Calu3 (cell line): ENCODE results near the gene ANG. TPM values are rescaled to one million over a fixed set of nuclear protein-coding genes. Genes with fewer than 3 reads are reported as not detected.

ENCODE experiments used
- BruUV-seq: library from RNA; stranded (reverse); fragments of 400-500 nt; replicated peaks from 2 replicates; lab custom pipeline; 2021; lab: Mats Ljungman, UMichigan
- CTCF ChIA-PET: fragments of 300-600 bp; sonication (Branson Sonifier 250); formaldehyde crosslinking; loops from one replicate; lab custom pipeline; 2022; ENCODE audit warnings: antibody characterized with exemption; lab: Charles Lee
- DNase-seq: peaks from one replicate; pipeline ENCODE4 v3.0.0; 2022
- H3K27ac Mint-ChIP-seq: one replicate; pipeline ENCODE4 v1.8.0; 2022; ENCODE audit warnings: mixed read lengths; ENCODE audit not compliant: unreplicated experiment
- H3K27me3 Mint-ChIP-seq: one replicate; pipeline ENCODE4 v1.8.0; 2022; ENCODE audit warnings: mixed read lengths; ENCODE audit not compliant: unreplicated experiment
- H3K36me3 Mint-ChIP-seq: one replicate; pipeline ENCODE4 v1.8.0; 2022; ENCODE audit warnings: mild to moderate bottlenecking, moderate library complexity, mixed read lengths; ENCODE audit not compliant: insufficient read depth, unreplicated experiment
- H3K4me1 Mint-ChIP-seq: one replicate; pipeline ENCODE4 v1.8.0; 2022; ENCODE audit warnings: mild to moderate bottlenecking, low read depth, mixed read lengths; ENCODE audit not compliant: unreplicated experiment
- H3K4me3 Mint-ChIP-seq: one replicate; pipeline ENCODE4 v1.8.0; 2022; ENCODE audit warnings: mild to moderate bottlenecking, low read depth, moderate library complexity, mixed read lengths; ENCODE audit not compliant: unreplicated experiment
- H3K9me3 Mint-ChIP-seq: one replicate; pipeline ENCODE4 v1.8.0; 2022; ENCODE audit warnings: low read depth, mixed read lengths; ENCODE audit not compliant: unreplicated experiment
- intact Hi-C: fragments of 100-400 bp; cut with micrococcal nuclease; formaldehyde crosslinking; loops from one replicate; pipeline ENCODE4 v1.10.0; 2022; ENCODE audit not compliant: unreplicated experiment
- total RNA-seq: library from RNA; stranded (reverse); gene quantifications from 2 replicates; pipeline ENCODE4 v1.2.3, GENCODE V29; 2022
- TF ChIP-seq, protein P1 (sequence below): fragments of 200-600 bp; IDR thresholded peaks from one replicate; pipeline ENCODE4 v1.8.0; 2022; ENCODE audit warnings: antibody characterized with exemption; ENCODE audit not compliant: unreplicated experiment

ANG gene
- total RNA-seq, 1 experiment from 2014 or later: 4.4 TPM

DNA sequence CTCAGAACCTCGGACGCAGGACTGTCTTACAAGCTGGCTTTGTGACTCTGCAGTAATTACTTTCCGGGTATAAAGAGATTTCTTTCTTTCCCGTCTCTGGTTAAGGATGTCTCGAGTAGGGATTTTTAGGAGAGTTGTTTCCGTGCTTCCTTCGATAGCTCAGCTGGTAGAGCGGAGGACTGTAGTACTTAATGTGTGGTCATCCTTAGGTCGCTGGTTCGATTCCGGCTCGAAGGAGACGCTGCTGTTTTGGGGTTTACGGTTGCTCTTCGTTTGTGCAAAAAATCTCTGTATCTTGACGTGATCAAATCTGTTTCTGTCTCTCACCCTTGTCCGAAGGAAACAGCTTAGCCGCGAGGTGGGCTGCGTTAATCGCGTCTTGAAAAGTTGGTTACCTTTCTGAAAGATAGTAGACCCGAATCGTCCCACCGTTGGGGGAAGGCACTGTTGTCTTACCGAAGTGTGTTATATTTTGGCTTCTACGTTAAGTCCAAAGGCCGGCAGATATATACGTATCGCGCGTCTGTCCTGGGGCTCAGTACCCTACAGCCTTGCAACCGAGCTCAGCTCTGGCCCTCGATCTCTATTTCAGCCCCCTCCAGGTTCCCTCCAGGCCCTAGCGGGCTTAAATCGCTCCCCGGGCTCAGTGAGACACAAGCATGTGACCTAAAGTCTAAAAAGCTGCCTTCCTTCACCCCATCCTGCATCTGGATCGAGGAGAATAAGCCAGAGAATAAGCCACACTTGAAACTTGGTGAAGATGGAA lies 5.3 kb upstream of the ANG start:
- H3K4me3 Mint-ChIP-seq: no peak overlapping the region
- peaks cover 40% of the 10 kb centered on the region for H3K4me1 Mint-ChIP-seq
- intact Hi-C loops: loop anchor here (2.0 to 5.0 kb wide), 5 partner anchors 51 to 351 kb away; partner anchors contain the start of gene CCNB1IP1
- CTCF ChIA-PET: interaction anchor here (0.7 to 2.2 kb wide), 3 partner anchors 51 to 266 kb away, joined by 3 to 12 read pairs (median 7); no protein-coding TSS in a partner anchor
- no TSS peak for BruUV-seq
- TF ChIP-seq, protein P1, sequence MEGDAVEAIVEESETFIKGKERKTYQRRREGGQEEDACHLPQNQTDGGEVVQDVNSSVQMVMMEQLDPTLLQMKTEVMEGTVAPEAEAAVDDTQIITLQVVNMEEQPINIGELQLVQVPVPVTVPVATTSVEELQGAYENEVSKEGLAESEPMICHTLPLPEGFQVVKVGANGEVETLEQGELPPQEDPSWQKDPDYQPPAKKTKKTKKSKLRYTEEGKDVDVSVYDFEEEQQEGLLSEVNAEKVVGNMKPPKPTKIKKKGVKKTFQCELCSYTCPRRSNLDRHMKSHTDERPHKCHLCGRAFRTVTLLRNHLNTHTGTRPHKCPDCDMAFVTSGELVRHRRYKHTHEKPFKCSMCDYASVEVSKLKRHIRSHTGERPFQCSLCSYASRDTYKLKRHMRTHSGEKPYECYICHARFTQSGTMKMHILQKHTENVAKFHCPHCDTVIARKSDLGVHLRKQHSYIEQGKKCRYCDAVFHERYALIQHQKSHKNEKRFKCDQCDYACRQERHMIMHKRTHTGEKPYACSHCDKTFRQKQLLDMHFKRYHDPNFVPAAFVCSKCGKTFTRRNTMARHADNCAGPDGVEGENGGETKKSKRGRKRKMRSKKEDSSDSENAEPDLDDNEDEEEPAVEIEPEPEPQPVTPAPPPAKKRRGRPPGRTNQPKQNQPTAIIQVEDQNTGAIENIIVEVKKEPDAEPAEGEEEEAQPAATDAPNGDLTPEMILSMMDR: no peak
- H3K27ac Mint-ChIP-seq: no peak overlapping the region
- DNase-seq: peak; percentile 81
- no peaks in the 10 kb centered on the region for H3K27me3 Mint-ChIP-seq
- H3K9me3 Mint-ChIP-seq: no peaks in the 10 kb centered on the region
- peaks cover 5% of the 10 kb centered on the region for H3K36me3 Mint-ChIP-seq

DNA sequence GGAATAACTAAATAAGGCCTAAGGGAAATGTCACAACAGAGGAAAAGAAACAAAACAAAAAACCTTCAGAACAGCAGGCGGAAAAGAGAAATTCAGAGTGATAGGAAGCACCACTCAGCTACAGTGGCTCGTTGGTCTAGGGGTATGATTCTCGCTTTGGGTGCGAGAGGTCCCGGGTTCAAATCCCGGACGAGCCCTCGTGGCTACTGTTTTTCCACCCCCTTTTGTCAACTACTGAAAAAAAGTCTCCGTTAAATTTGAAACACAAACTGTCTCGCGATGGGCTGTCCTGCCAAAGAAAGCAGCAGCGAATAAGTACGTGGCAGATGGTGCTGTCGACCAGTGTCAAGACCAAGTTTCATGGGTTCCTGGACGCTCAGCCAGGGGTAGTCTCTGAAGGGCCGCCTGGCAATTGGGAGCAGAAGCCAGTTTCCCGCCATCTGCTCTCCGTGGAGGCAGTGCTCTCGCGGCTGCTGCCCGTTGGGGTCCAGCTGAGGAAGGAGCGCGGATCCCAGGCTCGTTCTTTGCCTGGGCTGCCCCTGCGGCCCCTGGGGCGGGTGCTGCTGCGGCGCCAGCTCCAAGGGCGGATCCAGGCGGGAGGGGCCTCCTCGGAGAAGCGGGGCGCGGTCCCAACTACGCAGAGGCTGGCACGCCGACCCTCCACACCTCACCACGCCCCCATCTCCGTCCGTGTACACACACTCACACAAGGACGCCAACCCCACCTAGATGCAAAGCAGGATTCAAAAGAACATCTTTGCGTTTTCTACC lies 4.5 kb upstream of the ANG start, which contains the start of gene RNASE4:
Gene RNASE4 (plus strand): TSS at position 670 of the 771 bp plus-strand sequence. CDS start 14,812 bp downstream, outside the sequence.
- no TSS peak for BruUV-seq

GRCh38 chr14:20684662-20685456 lies 3.7 kb upstream of the ANG start:
- Mint-ChIP-seq H3K27ac (no peak overlapping the region), H3K27me3 (no peaks in the 10 kb centered on the region), H3K36me3 (peaks cover 5% of the 10 kb centered on the region), H3K9me3 (no peaks in the 10 kb centered on the region), H3K4me3 (no peak overlapping the region), H3K4me1 (peaks cover 40% of the 10 kb centered on the region)
- TF ChIP-seq, protein P1: no peak
- intact Hi-C loops: loop anchor here (5.0 kb wide), 3 partner anchors 73 to 353 kb away; partner anchors contain the start of gene CCNB1IP1
- DNase-seq: no peak
- BruUV-seq: no TSS peak
- CTCF ChIA-PET: interaction anchor here (0.6 kb wide), 1 partner anchor 60 kb away, joined by 4 read pairs; no protein-coding TSS in a partner anchor

More for the DNA sequence above, 4.5 kb upstream of the ANG start, which contains the start of gene RNASE4:
- intact Hi-C loops: loop anchor here (2.0 to 5.0 kb wide), 5 partner anchors 51 to 352 kb away; partner anchors contain the start of gene CCNB1IP1
- peaks cover 40% of the 10 kb centered on the region for H3K4me1 Mint-ChIP-seq
- CTCF ChIA-PET: interaction anchor here (0.6 to 2.2 kb wide), 2 partner anchors 61 to 71 kb away, joined by 4 to 12 read pairs; no protein-coding TSS in a partner anchor
- peak; percentile 80 for DNase-seq
- TF ChIP-seq, protein P1: no peak
- H3K36me3 Mint-ChIP-seq: peaks cover 5% of the 10 kb centered on the region
- H3K27me3 Mint-ChIP-seq: no peaks in the 10 kb centered on the region
- no peaks in the 10 kb centered on the region for H3K9me3 Mint-ChIP-seq
- no peak within 1 kb of the TSS for H3K4me3 Mint-ChIP-seq
- H3K27ac Mint-ChIP-seq: no peak within 1 kb of the TSS
